Lower lobe of right lung (tissue), 2 donors: ENCODE measurements around the gene PPP6R2. TPM values are rescaled to one million over a fixed set of nuclear protein-coding genes. Genes with fewer than 3 reads are reported as not detected.

ENCODE experiments used
- ATAC-seq, 2 donors: fragments of 200-7000 bp; cut with Tn5 transposase; one replicate each; pipeline ENCODE4 v1.9.1; 2020 to 2022; ENCODE audit warnings: mild to moderate bottlenecking in 2 of 2, moderate library complexity in 2 of 2
- DNase-seq: peaks from one replicate; pipeline ENCODE4 v3.0.0-alpha.2; 2020
- H3K27ac ChIP-seq: fragments of 200-600 bp; one replicate; pipeline ENCODE4 v1.8.0; 2022
- H3K27me3 ChIP-seq: fragments of 200-600 bp; one replicate; pipeline ENCODE4 v1.8.0; 2022; ENCODE audit warnings: low read depth
- H3K36me3 ChIP-seq: fragments of 200-600 bp; one replicate; pipeline ENCODE4 v1.8.0; 2022; ENCODE audit warnings: mild to moderate bottlenecking
- H3K4me1 ChIP-seq: fragments of 200-600 bp; one replicate; pipeline ENCODE4 v1.8.0; 2022
- H3K4me3 ChIP-seq: fragments of 200-600 bp; one replicate; pipeline ENCODE4 v1.8.0; 2022; ENCODE audit warnings: mild to moderate bottlenecking
- H3K9me3 ChIP-seq: fragments of 200-600 bp; one replicate; pipeline ENCODE4 v1.8.0; 2022
- CTCF ChIP-seq: fragments of 200-600 bp; IDR thresholded peaks from one replicate; pipeline ENCODE4 v1.8.0; 2022; ENCODE audit warnings: antibody characterized with exemption, mild to moderate bottlenecking
- intact Hi-C: fragments of 100-400 bp; cut with DNase I; formaldehyde crosslinking; loops from one replicate; pipeline ENCODE4 v1.11.0; 2022
- total RNA-seq: library from RNA; stranded (reverse); fragmentation: NEBNext Ultra II Directional; extraction: Animal tissue kit (Norgen Biotek cat#: 25700); gene quantifications from one replicate; pipeline ENCODE4 v1.2.1, GENCODE V29; 2021
- donor health status: DM: no; HTN: yes; CAD: no; lungs with severe emphysema.

The PPP6R2 gene
- total RNA-seq, 1 donor from 2014 or later: 52.5 TPM

DNA sequence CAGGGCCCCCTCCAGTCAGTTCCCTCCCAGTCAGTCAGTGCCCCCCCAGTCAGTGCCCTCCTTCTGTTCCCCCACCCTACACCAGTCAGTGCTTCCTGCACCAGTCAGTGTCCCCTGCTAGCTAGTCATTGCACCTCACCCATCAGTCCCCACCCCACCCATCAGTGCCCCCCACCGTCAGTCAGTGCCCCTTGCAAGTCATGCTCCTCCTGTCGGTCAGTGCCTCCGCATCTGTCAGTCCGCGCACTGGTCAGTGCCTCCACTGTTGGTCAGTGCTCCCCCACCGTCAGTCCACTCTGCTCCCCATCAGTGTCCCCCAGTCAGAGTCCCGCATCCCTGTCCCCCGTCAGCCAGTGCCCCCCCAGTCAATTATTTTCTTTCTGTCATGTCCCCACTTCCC is 3.3 kb downstream of the PPP6R2 start:
- H3K27ac ChIP-seq: no peak overlapping the region
- TF ChIP-seq CTCF: no peak
- H3K36me3 ChIP-seq: peaks cover 2% of the 10 kb centered on the region
- H3K27me3 ChIP-seq: no peaks in the 10 kb centered on the region
- no peaks in the 10 kb centered on the region for H3K9me3 ChIP-seq
- DNase-seq (no peak), ATAC-seq (no peak)
- no peak overlapping the region for H3K4me3 ChIP-seq
- peaks cover 12% of the 10 kb centered on the region for H3K4me1 ChIP-seq
- intact Hi-C loops: no loop called here

- peaks cover 9% of the 10 kb centered on the region for H3K36me3 ChIP-seq
- no peak overlapping the region for H3K27ac ChIP-seq
- no peak overlapping the region for H3K4me3 ChIP-seq
- no peaks in the 10 kb centered on the region for H3K27me3 ChIP-seq
- H3K4me1 ChIP-seq: peaks cover 8% of the 10 kb centered on the region
- H3K9me3 ChIP-seq: no peaks in the 10 kb centered on the region
- intact Hi-C loops: no loop called here
- ATAC-seq (no peak), DNase-seq (no peak)
- no peak for TF ChIP-seq CTCF
These were observed 4.0 kb downstream of the PPP6R2 start for GRCh38 chr22:50347157-50347556.

- Histone ChIP-seq H3K4me3 (no peak overlapping the region), H3K4me1 (no peaks in the 10 kb centered on the region), H3K36me3 (peaks cover 18% of the 10 kb centered on the region), H3K27ac (no peak overlapping the region), H3K27me3 (no peaks in the 10 kb centered on the region), H3K9me3 (no peaks in the 10 kb centered on the region)
- intact Hi-C loops: no loop called here
- ATAC-seq (peak in 1 of 2 donors; percentile 11), DNase-seq (no peak)
- no peak for TF ChIP-seq CTCF
These were observed 4.9 kb downstream of the PPP6R2 start for GRCh38 chr22:50348058-50348457.

DNA sequence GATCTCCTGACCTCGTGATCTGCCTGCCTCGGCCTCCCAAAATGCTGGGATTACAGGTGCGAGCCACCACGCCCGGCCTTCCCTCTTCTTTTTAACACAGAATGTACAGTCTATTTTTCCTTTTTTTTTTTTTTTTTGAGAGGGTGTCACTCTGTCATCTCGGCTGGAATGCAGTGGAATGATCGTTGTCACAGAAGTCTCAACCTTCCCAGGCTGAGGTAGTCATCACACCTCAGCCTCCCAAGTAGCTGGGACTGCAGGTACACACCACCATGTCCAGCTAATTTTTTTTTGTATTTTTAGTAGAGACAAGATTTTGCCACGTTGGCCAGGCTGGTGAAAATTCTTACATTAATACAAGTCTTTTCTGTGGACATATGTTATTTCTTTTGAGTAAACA is 13.1 kb downstream of the PPP6R2 start:
- DNase-seq (no peak), ATAC-seq (no peak)
- no peaks in the 10 kb centered on the region for H3K4me1 ChIP-seq
- no peaks in the 10 kb centered on the region for H3K9me3 ChIP-seq
- H3K4me3 ChIP-seq: no peak overlapping the region
- no peak for TF ChIP-seq CTCF
- H3K36me3 ChIP-seq: peaks cover 32% of the 10 kb centered on the region
- intact Hi-C loops: no loop called here
- no peaks in the 10 kb centered on the region for H3K27me3 ChIP-seq
- no peak overlapping the region for H3K27ac ChIP-seq

GRCh38 chr22:50357222-50357621 is 14.1 kb downstream of the PPP6R2 start:
- H3K27ac ChIP-seq: no peak overlapping the region
- H3K4me1 ChIP-seq: peaks cover 7% of the 10 kb centered on the region
- H3K27me3 ChIP-seq: no peaks in the 10 kb centered on the region
- H3K4me3 ChIP-seq: no peak overlapping the region
- TF ChIP-seq CTCF: no peak
- H3K9me3 ChIP-seq: no peaks in the 10 kb centered on the region
- intact Hi-C loops: no loop called here
- ATAC-seq (no peak), DNase-seq (no peak)
- H3K36me3 ChIP-seq: peaks cover 24% of the 10 kb centered on the region

GRCh38 chr22:50357756-50358155 is 14.6 kb downstream of the PPP6R2 start:
- Histone ChIP-seq H3K9me3 (no peaks in the 10 kb centered on the region), H3K36me3 (peaks cover 19% of the 10 kb centered on the region), H3K27me3 (no peaks in the 10 kb centered on the region), H3K4me3 (no peak overlapping the region), H3K27ac (no peak overlapping the region), H3K4me1 (peaks cover 8% of the 10 kb centered on the region)
- intact Hi-C loops: no loop called here
- no peak for TF ChIP-seq CTCF
- ATAC-seq: no peak
- DNase-seq: no peak
